GM11168 (cell line): ENCODE measurements around the gene BTBD9.

Experiments
- in situ Hi-C: fragments of 300-500 bp; cut with MboI; formaldehyde crosslinking; loops from one replicate; pipeline ENCODE4 v1.12.0; 2022; ENCODE audit warnings: low sequenced_read_pairs; ENCODE audit not compliant: unreplicated experiment

Gene BTBD9

GRCh38 chr6:38161331-38161730, 478.4 kb downstream of the BTBD9 start:
- in situ Hi-C loops = no loop called here

- in situ Hi-C loops = no loop called here
Observed at GRCh38 chr6:38160831-38161230, 478.9 kb downstream of the BTBD9 start.

GRCh38 chr6:38159596-38159995, 480.1 kb downstream of the BTBD9 start:
- in situ Hi-C loops = no loop called here

GRCh38 chr6:38158762-38159350, 480.9 kb downstream of the BTBD9 start:
- in situ Hi-C loops = no loop called here

- in situ Hi-C loops = no loop called here
Observed at GRCh38 chr6:38157905-38158304, 481.8 kb downstream of the BTBD9 start.

- in situ Hi-C loops = no loop called here
Observed at GRCh38 chr6:38156818-38157565, 482.7 kb downstream of the BTBD9 start.

GRCh38 chr6:38155621-38156204, 484.0 kb downstream of the BTBD9 start:
- in situ Hi-C loops = no loop called here

- in situ Hi-C loops = no loop called here
Observed at GRCh38 chr6:38155144-38155543, 484.6 kb downstream of the BTBD9 start.

GRCh38 chr6:38154731-38155130, 485.0 kb downstream of the BTBD9 start:
- in situ Hi-C loops = no loop called here

GRCh38 chr6:38153798-38154345, 485.9 kb downstream of the BTBD9 start:
- in situ Hi-C loops = no loop called here

- in situ Hi-C loops = no loop called here
Observed at GRCh38 chr6:38153076-38153797, 486.5 kb downstream of the BTBD9 start.

- in situ Hi-C loops = no loop called here
Observed at GRCh38 chr6:38152620-38153019, 487.1 kb downstream of the BTBD9 start.

GRCh38 chr6:38151580-38152500, 487.9 kb downstream of the BTBD9 start:
- in situ Hi-C loops = no loop called here

- in situ Hi-C loops = no loop called here
Observed at GRCh38 chr6:38150681-38151296, 488.9 kb downstream of the BTBD9 start.

GRCh38 chr6:38150021-38150420, 489.7 kb downstream of the BTBD9 start:
- in situ Hi-C loops = no loop called here

- in situ Hi-C loops = no loop called here
Observed at GRCh38 chr6:38149531-38149930, 490.2 kb downstream of the BTBD9 start.

GRCh38 chr6:38148606-38149005, 491.1 kb downstream of the BTBD9 start:
- in situ Hi-C loops = no loop called here

GRCh38 chr6:38146734-38147027, 493.0 kb downstream of the BTBD9 start:
- in situ Hi-C loops = no loop called here

- in situ Hi-C loops = no loop called here
Observed at GRCh38 chr6:38146021-38146733, 493.6 kb downstream of the BTBD9 start.
